GM23248 (cell line): ENCODE data around the gene IFI16. TPM values are rescaled to one million over a fixed set of nuclear protein-coding genes. Genes with fewer than 3 reads are reported as not detected.

Experiments used
- DNase-seq: peaks from one replicate; pipeline ENCODE4 v3.0.0-alpha.2; 2015
- H2AFZ ChIP-seq: fragments of 200-600 bp; sonication (generic); 2 replicates; pipeline ENCODE4 v1.6.1; 2016; ENCODE audit warnings: antibody characterized with exemption
- H3F3A ChIP-seq: fragments of 200-600 bp; sonication (generic); 2 replicates; pipeline ENCODE4 v1.6.1; 2016; ENCODE audit warnings: mild to moderate bottlenecking, antibody characterized with exemption, mixed run types; ENCODE audit not compliant: insufficient read depth
- H3K27ac ChIP-seq: fragments of 200-600 bp; sonication (generic); 2 replicates; pipeline ENCODE4 v1.5.1; 2016; ENCODE audit warnings: mild to moderate bottlenecking
- H3K27me3 ChIP-seq: fragments of 200-600 bp; sonication (generic); replicated peaks from 2 replicates; pipeline ENCODE4 v1.6.1; 2016; ENCODE audit warnings: mild to moderate bottlenecking; ENCODE audit not compliant: insufficient read depth
- H3K36me3 ChIP-seq: fragments of 200-600 bp; sonication (generic); 2 replicates; pipeline ENCODE4 v1.6.1; 2016; ENCODE audit warnings: low read depth, mild to moderate bottlenecking
- H3K4me1 ChIP-seq: fragments of 200-600 bp; sonication (generic); 2 replicates; pipeline ENCODE4 v1.6.1; 2016; ENCODE audit warnings: mild to moderate bottlenecking; ENCODE audit not compliant: insufficient read depth
- H3K4me2 ChIP-seq: fragments of 200-600 bp; sonication (generic); one replicate; pipeline ENCODE4 v1.6.1; 2016; ENCODE audit warnings: mild to moderate bottlenecking; ENCODE audit not compliant: unreplicated experiment
- H3K4me3 ChIP-seq: fragments of 200-600 bp; sonication (generic); 2 replicates; pipeline ENCODE4 v1.5.1; 2016; ENCODE audit warnings: mild to moderate bottlenecking
- H3K79me2 ChIP-seq: fragments of 200-600 bp; sonication (generic); 2 replicates; pipeline ENCODE4 v1.6.1; 2016; ENCODE audit warnings: mild to moderate bottlenecking; ENCODE audit not compliant: insufficient read depth
- H3K9ac ChIP-seq: fragments of 200-600 bp; sonication (generic); 2 replicates; pipeline ENCODE4 v1.6.1; 2016; ENCODE audit warnings: mild to moderate bottlenecking
- H3K9me2 ChIP-seq: fragments of 200-600 bp; sonication (generic); 2 replicates; pipeline ENCODE4 v1.6.1; 2016; ENCODE audit warnings: mixed run types, mild to moderate bottlenecking, moderate library complexity; ENCODE audit not compliant: insufficient read depth
- H3K9me3 ChIP-seq: fragments of 200-600 bp; sonication (generic); one replicate; pipeline ENCODE4 v1.6.1; 2017; ENCODE audit warnings: low read depth
- H4K20me1 ChIP-seq: fragments of 200-600 bp; sonication (generic); 2 replicates; pipeline ENCODE4 v1.6.0; 2016; ENCODE audit not compliant: insufficient read depth
- EZH2 ChIP-seq: fragments of 200-600 bp; sonication (generic); IDR thresholded peaks from 2 replicates; pipeline ENCODE4 v1.6.1; 2018; ENCODE audit warnings: antibody characterized with exemption, mild to moderate bottlenecking; ENCODE audit not compliant: insufficient read depth, poor library complexity, severe bottlenecking
- EZH2phosphoT487 ChIP-seq: fragments of 200-600 bp; sonication (generic); IDR thresholded peaks from 2 replicates; pipeline ENCODE4 v1.6.1; 2018; ENCODE audit warnings: antibody characterized with exemption, moderate library complexity, mild to moderate bottlenecking, low read depth; ENCODE audit not compliant: insufficient read depth
- WGBS, 2 experiments: methylation state at CpG; one replicate each; pipeline ENCODE4 v1.1.6; 2015 to 2017; ENCODE audit warnings: low lambda C conversion rate in 2 of 2, low coverage in 1 of 2; ENCODE audit errors: missing lambda C conversion rate in 2 of 2; 5-methylcytosine and 5-hydroxymethylcytosine counted together
- in situ Hi-C: fragments of 300-500 bp; cut with MboI; formaldehyde crosslinking; loops from 2 replicates; pipeline ENCODE4 v1.15.0; 2020
- polyA plus RNA-seq: library from polyadenylated mRNA; unstranded; fragments of >200 nt; fragmentation: Nextera tagmentation; extraction: Ambion mirVana; gene quantifications from 2 replicates; pipeline ENCODE4 v1.2.1, GENCODE V29; 2016
- total RNA-seq: library from RNA; depleted of rRNA; stranded (reverse); fragments of >200 nt; shearing (Covaris generic); gene quantifications from 2 replicates; pipeline ENCODE4 v1.2.3, GENCODE V29; 2014; rRNA removed

IFI16 gene
- total RNA-seq (36.4 and 45.5 TPM in 2 replicates), polyA plus RNA-seq (88.1 and 88.9 TPM in 2 replicates)

- H3K9ac ChIP-seq = peak within 1 kb of the TSS; percentile 97
- H3K4me1 ChIP-seq = peaks cover 38% of the 10 kb centered on the region
- peak within 1 kb of the TSS; percentile 91 for H3K4me2 ChIP-seq
- peaks cover 48% of the 10 kb centered on the region for H3K79me2 ChIP-seq
- H3K9me3 ChIP-seq = no peaks in the 10 kb centered on the region
- H3F3A ChIP-seq = peaks cover 28% of the 10 kb centered on the region
- TF ChIP-seq EZH2phosphoT487 = no peak
- no peak for TF ChIP-seq EZH2
- H2AFZ ChIP-seq = peak within 1 kb of the TSS; percentile 77
- H3K4me3 ChIP-seq = peak within 1 kb of the TSS; percentile 94
- peak; percentile 97 for DNase-seq
- peak within 1 kb of the TSS; percentile 98 for H3K27ac ChIP-seq
- in situ Hi-C loops = no loop called here
- no peaks in the 10 kb centered on the region for H3K27me3 ChIP-seq
- WGBS, 2 experiments = 0% methylated on average over 5 of the region's 5 CpGs
- no peaks in the 10 kb centered on the region for H3K9me2 ChIP-seq
- no peaks in the 10 kb centered on the region for H4K20me1 ChIP-seq
- H3K36me3 ChIP-seq = peaks cover 6% of the 10 kb centered on the region
Measured at GRCh38 chr1:159009704-159010361, at the start of gene IFI16. IFI16 (plus strand) TSS chr1:159009907; CDS start chr1:159014681, 4,774 bp downstream.

DNA sequence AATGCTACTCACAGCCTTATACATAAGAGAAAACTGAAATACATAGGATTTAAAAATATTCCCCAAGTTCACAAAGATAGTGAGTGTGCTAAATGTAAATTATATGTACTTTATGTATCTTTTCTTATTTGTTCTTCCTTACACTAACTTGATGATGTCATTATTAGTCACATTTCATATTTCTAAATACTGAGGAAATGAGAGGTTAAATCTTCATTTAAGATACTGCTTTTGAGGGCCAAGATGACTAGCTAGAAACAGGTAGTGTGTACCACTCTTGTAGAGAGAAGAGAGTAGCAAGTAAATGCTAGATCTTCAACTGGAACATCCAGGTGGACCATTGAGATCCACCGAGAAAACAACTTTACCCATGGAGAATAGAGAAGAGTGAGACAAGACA is 48.5 kb upstream of the IFI16 start:
- Histone ChIP-seq H3K9me2 (no peaks in the 10 kb centered on the region), H3K9ac (no peak overlapping the region), H2AFZ (no peak overlapping the region), H3K27ac (no peak overlapping the region), H3K79me2 (no peaks in the 10 kb centered on the region), H3K9me3 (no peaks in the 10 kb centered on the region), H3K36me3 (no peaks in the 10 kb centered on the region), H3K4me2 (no peak overlapping the region), H4K20me1 (no peaks in the 10 kb centered on the region), H3F3A (no peaks in the 10 kb centered on the region), H3K4me1 (no peaks in the 10 kb centered on the region), H3K27me3 (no peaks in the 10 kb centered on the region), H3K4me3 (no peak overlapping the region)
- no peak for DNase-seq
- WGBS, 2 experiments = 29 to 57% methylated on average over 1 of the region's 1 CpG
- in situ Hi-C loops = no loop called here
- TF ChIP-seq EZH2 (no peak), EZH2phosphoT487 (no peak)

DNA sequence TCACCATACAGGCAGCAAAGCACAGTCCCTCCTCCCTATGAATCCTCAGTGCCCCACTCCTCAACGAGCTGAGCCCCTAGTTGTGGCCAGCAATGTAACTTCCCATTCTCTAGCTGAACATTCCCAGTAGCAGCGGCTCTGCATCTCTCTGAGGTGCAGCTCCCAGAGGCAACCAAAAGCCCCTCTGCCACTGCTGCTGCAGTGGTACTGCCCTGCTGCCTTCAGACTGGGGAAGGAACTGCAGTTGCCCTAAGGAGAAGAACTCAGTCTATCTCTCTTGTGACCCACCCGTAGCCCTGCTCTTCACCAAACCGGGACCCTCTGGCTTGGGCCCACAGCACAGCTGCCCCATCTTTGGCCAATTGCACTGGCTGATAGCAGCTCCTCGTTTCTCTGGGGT is 46.7 kb upstream of the IFI16 start:
- Histone ChIP-seq H4K20me1 (no peaks in the 10 kb centered on the region), H3F3A (no peaks in the 10 kb centered on the region), H2AFZ (no peak overlapping the region), H3K27ac (no peak overlapping the region), H3K36me3 (no peaks in the 10 kb centered on the region), H3K9me2 (no peaks in the 10 kb centered on the region), H3K27me3 (no peaks in the 10 kb centered on the region), H3K9ac (no peak overlapping the region), H3K9me3 (no peaks in the 10 kb centered on the region), H3K4me3 (no peak overlapping the region), H3K79me2 (no peaks in the 10 kb centered on the region), H3K4me2 (no peak overlapping the region), H3K4me1 (no peaks in the 10 kb centered on the region)
- in situ Hi-C loops = no loop called here
- 4 to 11% methylated on average over 5 of the region's 5 CpGs for WGBS, 2 experiments
- DNase-seq = no peak
- TF ChIP-seq EZH2phosphoT487 (no peak), EZH2 (no peak)

DNA sequence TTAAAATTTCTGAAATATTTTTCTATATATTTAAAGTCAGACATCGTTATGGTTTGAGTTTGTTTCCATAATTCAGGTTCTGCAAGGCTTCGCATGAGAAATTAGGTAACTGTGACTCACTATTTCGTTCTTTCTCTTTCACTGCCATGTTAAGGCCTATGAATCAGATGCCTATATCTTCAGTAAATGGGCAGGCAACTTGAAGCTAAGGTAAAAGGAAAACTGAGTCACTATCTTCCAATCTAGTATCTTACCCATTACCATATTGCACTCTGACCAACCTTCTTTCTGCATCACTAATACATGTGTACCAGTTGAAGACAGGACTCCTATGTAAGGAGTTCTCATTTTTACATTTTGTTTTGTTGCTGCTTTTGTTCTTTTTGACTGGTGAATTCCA is 40.5 kb upstream of the IFI16 start:
- H3K4me1 ChIP-seq = no peaks in the 10 kb centered on the region
- no peaks in the 10 kb centered on the region for H3K9me3 ChIP-seq
- no peaks in the 10 kb centered on the region for H3K36me3 ChIP-seq
- H3K4me3 ChIP-seq = no peak overlapping the region
- H2AFZ ChIP-seq = no peak overlapping the region
- H3K9me2 ChIP-seq = no peaks in the 10 kb centered on the region
- no peak for TF ChIP-seq EZH2
- no peaks in the 10 kb centered on the region for H3K79me2 ChIP-seq
- no peak overlapping the region for H3K27ac ChIP-seq
- H3K27me3 ChIP-seq = no peaks in the 10 kb centered on the region
- H3F3A ChIP-seq = no peaks in the 10 kb centered on the region
- no peak overlapping the region for H3K4me2 ChIP-seq
- in situ Hi-C loops = no loop called here
- H3K9ac ChIP-seq = no peak overlapping the region
- 27 to 34% methylated on average over 3 of the region's 3 CpGs for WGBS, 2 experiments
- no peaks in the 10 kb centered on the region for H4K20me1 ChIP-seq
- DNase-seq = no peak
